ENCODE data around the gene ATP7B. TPM values are rescaled to one million over a fixed set of nuclear protein-coding genes. Genes with fewer than 3 reads are reported as not detected.

Gene ATP7B
- 1 to 10 TPM in 4 of 6 experiments, under 1 TPM in 2; 0.81 to 4.8 (median 1.1) TPM for total RNA-seq (2021; fragmentation: NEBNext Ultra II Directional; extraction: Animal tissue kit (Norgen Biotek cat#: 25700))
- long read RNA-seq, full-length matches to known transcripts = 1 of 2 reads
- long read RNA-seq, partial matches to known transcripts = 0 of 2 reads
- long read RNA-seq, other reads (novel, unspliced or antisense) = 1 of 2 reads

DNA sequence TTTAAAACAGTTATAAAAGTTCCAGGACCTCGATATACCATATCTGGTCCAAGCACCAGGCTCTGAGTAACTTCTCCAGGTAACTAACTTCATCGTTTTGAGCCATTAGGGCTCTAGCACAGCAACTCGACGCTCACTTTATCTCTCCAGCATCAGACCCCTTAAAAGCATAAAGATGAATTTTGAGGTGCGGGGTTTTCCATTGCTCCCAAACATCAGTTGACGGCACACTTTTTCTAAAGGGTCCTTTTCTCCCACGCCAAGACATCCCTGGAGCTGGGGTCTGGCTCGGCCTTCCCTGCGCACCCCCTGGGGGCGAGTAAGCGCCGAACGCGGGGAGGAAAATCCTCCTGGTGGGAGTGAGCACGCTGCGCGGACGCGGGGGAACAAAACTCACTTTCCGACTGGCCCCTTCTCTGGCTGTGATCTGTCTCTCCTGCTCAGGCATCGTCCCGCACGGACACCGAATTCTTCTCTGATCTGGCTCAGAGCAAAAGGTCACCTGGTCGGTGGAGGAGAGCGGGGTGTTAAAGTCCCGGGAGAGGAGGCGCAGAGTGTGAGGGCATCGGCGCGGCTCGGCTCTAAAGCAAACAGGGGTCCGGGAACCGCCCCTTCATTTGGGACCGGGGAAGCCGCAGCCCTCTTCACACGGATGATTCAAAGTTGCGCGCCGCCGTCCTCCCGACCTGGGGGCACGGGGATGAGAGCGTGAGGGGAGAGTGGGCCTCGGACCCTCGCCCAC is at the start of gene ATP7B:
Gene ATP7B, minus strand, starts transcription at position 561 of the 742 bp plus-strand sequence. Its CDS starts 113 bp downstream, at position 448.
- peaks cover 6% of the 10 kb centered on the region for H3K36me3 Mint-ChIP-seq (ENCODE audit: low read depth)
- H3K4me3 Mint-ChIP-seq = peak within 1 kb of the TSS; percentile 100
- peaks cover 9% of the 10 kb centered on the region for H3K4me1 Mint-ChIP-seq (ENCODE audit: low read depth)
- TF ChIP-seq, protein P1, sequence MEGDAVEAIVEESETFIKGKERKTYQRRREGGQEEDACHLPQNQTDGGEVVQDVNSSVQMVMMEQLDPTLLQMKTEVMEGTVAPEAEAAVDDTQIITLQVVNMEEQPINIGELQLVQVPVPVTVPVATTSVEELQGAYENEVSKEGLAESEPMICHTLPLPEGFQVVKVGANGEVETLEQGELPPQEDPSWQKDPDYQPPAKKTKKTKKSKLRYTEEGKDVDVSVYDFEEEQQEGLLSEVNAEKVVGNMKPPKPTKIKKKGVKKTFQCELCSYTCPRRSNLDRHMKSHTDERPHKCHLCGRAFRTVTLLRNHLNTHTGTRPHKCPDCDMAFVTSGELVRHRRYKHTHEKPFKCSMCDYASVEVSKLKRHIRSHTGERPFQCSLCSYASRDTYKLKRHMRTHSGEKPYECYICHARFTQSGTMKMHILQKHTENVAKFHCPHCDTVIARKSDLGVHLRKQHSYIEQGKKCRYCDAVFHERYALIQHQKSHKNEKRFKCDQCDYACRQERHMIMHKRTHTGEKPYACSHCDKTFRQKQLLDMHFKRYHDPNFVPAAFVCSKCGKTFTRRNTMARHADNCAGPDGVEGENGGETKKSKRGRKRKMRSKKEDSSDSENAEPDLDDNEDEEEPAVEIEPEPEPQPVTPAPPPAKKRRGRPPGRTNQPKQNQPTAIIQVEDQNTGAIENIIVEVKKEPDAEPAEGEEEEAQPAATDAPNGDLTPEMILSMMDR (IDR thresholded peaks at IDR 0.05) = peak; percentile 29; the same call in 1 of the 2 replicates
- H3K9me3 Mint-ChIP-seq = no peaks in the 10 kb centered on the region
- peaks cover 27% of the 10 kb centered on the region for H3K27me3 Mint-ChIP-seq (ENCODE audit: insufficient read depth)
- DNase-seq = no peak
- peak within 1 kb of the TSS; percentile 97 for H3K27ac Mint-ChIP-seq

DNA sequence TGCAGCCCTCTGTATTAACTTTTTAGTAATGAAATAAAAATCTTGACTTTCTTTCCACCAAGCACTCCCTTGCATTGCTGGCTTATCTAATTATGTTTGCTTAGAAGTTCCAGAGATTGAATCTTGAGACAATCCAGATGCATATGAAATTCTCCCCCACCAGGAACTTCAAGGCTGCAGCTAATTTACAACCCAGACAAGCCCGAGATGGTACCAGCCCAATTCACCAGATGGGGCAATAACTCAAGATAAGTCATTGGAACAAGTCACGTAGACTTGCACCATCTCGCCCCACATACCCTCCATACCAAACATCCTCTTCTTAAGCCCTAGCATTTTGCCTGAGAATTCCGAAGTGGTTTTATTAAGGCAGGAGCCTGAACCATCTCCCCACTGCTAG is 42.2 kb upstream of the ATP7B start:
- TF ChIP-seq, protein P1 (IDR thresholded peaks at IDR 0.05) = no peak
- Mint-ChIP-seq H3K4me3 (no peak overlapping the region), H3K27me3 (ENCODE audit: insufficient read depth) (no peaks in the 10 kb centered on the region; the same call in none of the 2 replicates), H3K4me1 (ENCODE audit: low read depth) (no peaks in the 10 kb centered on the region), H3K9me3 (no peaks in the 10 kb centered on the region), H3K36me3 (ENCODE audit: low read depth) (no peaks in the 10 kb centered on the region), H3K27ac (no peak overlapping the region)
- DNase-seq = no peak

DNA sequence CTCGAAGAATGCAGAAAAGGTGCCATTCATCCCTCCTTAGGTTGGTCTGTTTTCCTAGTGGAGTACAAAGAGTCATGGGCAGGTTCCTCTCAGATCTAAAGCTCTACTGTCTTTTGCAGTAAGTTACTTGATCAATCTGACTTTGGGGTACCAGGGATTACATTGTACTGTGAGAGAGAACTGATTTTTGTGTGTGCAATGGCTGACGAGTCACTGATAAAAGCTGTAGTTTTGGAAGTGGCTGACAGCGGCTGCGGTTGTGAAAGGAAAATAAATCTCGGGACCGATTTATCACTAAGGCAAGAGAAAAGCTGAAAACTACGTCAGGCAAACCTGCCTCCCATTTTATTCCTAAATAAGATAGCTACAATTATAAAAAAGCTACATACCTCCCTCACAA is 40.1 kb upstream of the ATP7B start:
- no peak overlapping the region for H3K4me3 Mint-ChIP-seq
- no peak for DNase-seq
- H3K4me1 Mint-ChIP-seq (ENCODE audit: low read depth) = no peaks in the 10 kb centered on the region
- no peaks in the 10 kb centered on the region for H3K9me3 Mint-ChIP-seq
- TF ChIP-seq, protein P1 (IDR thresholded peaks at IDR 0.05) = no peak
- no peak overlapping the region for H3K27ac Mint-ChIP-seq
- no peaks in the 10 kb centered on the region for H3K36me3 Mint-ChIP-seq (ENCODE audit: low read depth)
- no peaks in the 10 kb centered on the region; the same call in none of the 2 replicates for H3K27me3 Mint-ChIP-seq (ENCODE audit: insufficient read depth)

DNA sequence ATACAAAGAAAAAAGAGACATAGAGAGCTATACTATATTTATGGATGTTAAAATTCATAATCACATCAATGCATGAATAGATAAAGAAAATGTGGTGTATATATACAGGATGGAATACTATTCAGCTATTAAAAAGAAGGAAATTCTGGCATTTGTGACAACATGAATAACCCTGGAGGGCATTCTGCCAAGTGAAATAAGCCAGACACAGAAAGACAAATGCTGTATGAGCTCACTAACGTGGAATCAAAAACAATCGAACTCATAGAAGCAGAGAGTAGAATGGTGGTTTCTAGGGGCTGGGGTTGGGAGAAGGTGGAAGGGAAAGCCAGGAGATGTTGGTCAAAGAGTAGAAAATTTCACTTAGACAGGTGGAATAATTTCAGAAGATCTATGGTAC is 37.3 kb upstream of the ATP7B start:
- Mint-ChIP-seq H3K4me1 (ENCODE audit: low read depth) (no peaks in the 10 kb centered on the region), H3K4me3 (no peak overlapping the region), H3K27me3 (ENCODE audit: insufficient read depth) (no peaks in the 10 kb centered on the region; the same call in none of the 2 replicates), H3K27ac (no peak overlapping the region), H3K9me3 (no peaks in the 10 kb centered on the region), H3K36me3 (ENCODE audit: low read depth) (no peaks in the 10 kb centered on the region)
- TF ChIP-seq, protein P1 (IDR thresholded peaks at IDR 0.05) = no peak
- no peak for DNase-seq

DNA sequence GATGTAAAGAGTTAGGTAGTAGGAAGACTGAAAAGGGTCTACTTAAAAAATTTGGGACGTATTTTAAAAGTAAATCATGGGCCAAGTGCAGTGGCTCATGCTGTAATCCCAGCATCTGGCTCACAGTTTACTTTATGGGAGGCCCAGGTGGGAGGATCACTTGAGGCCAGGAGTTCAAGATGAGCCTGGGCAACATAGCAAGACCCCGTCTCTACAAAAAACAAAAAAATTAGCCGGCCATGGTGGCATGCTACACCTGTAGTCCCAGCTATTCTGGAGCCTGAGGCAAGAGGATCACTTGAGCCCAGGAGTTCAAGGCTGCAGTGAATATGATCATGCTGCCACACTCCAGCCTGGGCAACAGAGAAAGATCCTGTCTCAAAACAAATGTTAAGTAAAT is 36.2 kb upstream of the ATP7B start:
- TF ChIP-seq, protein P1 (IDR thresholded peaks at IDR 0.05) = no peak
- Mint-ChIP-seq H3K36me3 (ENCODE audit: low read depth) (no peaks in the 10 kb centered on the region), H3K9me3 (no peaks in the 10 kb centered on the region), H3K27ac (no peak overlapping the region), H3K4me3 (no peak overlapping the region), H3K27me3 (ENCODE audit: insufficient read depth) (no peaks in the 10 kb centered on the region; the same call in none of the 2 replicates), H3K4me1 (ENCODE audit: low read depth) (no peaks in the 10 kb centered on the region)
- DNase-seq = no peak

Measured in HFFc6 (cell line).